IMR-90 (cell line): Measurements from ENCODE around the gene PITPNC1. TPM values are rescaled to one million over a fixed set of nuclear protein-coding genes. Genes with fewer than 3 reads are reported as not detected.
"Not testable (repeated sequence)": the region's sequence is repeated elsewhere in the genome, so short reads cannot be mapped to it uniquely, and the experiment has no call there.

Experiments used
- ATAC-seq: fragments of 200-7000 bp; cut with Tn5 transposase; 2 replicates; pipeline ENCODE4 v1.9.1; 2020; ENCODE audit warnings: low read depth, mild to moderate bottlenecking, moderate library complexity
- BruUV-seq: library from RNA; stranded (reverse); fragments of 400-500 nt; replicated peaks from 2 replicates; lab custom pipeline; 2021; lab: Mats Ljungman, UMichigan
- CTCF ChIA-PET: fragments of 300-600 bp; formaldehyde crosslinking; extraction: SDS; loops from one replicate; lab custom pipeline; 2021; ENCODE audit warnings: antibody characterized with exemption; lab: Yijun Ruan, JAX
- POLR2A ChIA-PET: fragments of 300-600 bp; sonication (Branson Sonifier 250); formaldehyde crosslinking; loops from one replicate; lab custom pipeline; 2022; ENCODE audit warnings: antibody characterized with exemption; ENCODE audit not compliant: unreplicated experiment; lab: Charles Lee
- DNase-seq: peaks from one replicate; pipeline ENCODE4 v3.0.0; 2013
- H2AFZ ChIP-seq: replicated peaks from 2 replicates; pipeline ENCODE3; 2013; ENCODE audit warnings: low read length, mild to moderate bottlenecking; ENCODE audit not compliant: poor library complexity
- H2AK5ac ChIP-seq: 2 replicates; pipeline ENCODE4 v1.6.1; 2013; ENCODE audit warnings: low read depth, low read length, inconsistent platforms
- H2AK9ac ChIP-seq: replicated peaks from 2 replicates; pipeline ENCODE3; 2013; ENCODE audit warnings: mild to moderate bottlenecking, low read depth, low read length, moderate library complexity; ENCODE audit not compliant: poor library complexity
- H2BK120ac ChIP-seq: 2 replicates; pipeline ENCODE4 v1.6.1; 2013; ENCODE audit warnings: low read depth, low read length, inconsistent platforms
- H2BK15ac ChIP-seq: 3 replicates; pipeline ENCODE4 v1.6.1; 2013; ENCODE audit warnings: low read depth, low read length, inconsistent platforms
- H2BK20ac ChIP-seq: 2 replicates; pipeline ENCODE4 v1.6.1; 2013; ENCODE audit warnings: low read depth, mild to moderate bottlenecking, inconsistent platforms, low read length, moderate library complexity
- H2BK5ac ChIP-seq: 2 replicates; pipeline ENCODE4 v1.6.1; 2013; ENCODE audit warnings: mild to moderate bottlenecking, low read depth, low read length, inconsistent platforms; ENCODE audit not compliant: poor library complexity, severe bottlenecking
- H3K14ac ChIP-seq: replicated peaks from 2 replicates; pipeline ENCODE4 v1.6.1; 2013; ENCODE audit warnings: low read depth, low read length, inconsistent platforms
- H3K18ac ChIP-seq: 2 replicates; pipeline ENCODE4 v1.6.1; 2013; ENCODE audit warnings: low read depth, low read length, control low read depth
- H3K23ac ChIP-seq: 2 replicates; pipeline ENCODE4 v1.6.1; 2013; ENCODE audit warnings: low read depth, low read length, inconsistent platforms
- H3K27ac ChIP-seq: 2 replicates; pipeline ENCODE4 v1.5.1; 2013; ENCODE audit warnings: mild to moderate bottlenecking, control low read depth, low read length; ENCODE audit not compliant: insufficient read depth
- H3K27me3 ChIP-seq: 2 replicates; pipeline ENCODE4 v1.6.1; 2013; ENCODE audit warnings: low read length; ENCODE audit not compliant: control insufficient read depth, insufficient read depth
- H3K36me3 ChIP-seq: 2 replicates; pipeline ENCODE4 v1.6.1; 2013; ENCODE audit warnings: low read length, mixed read lengths; ENCODE audit not compliant: control insufficient read depth, insufficient read depth
- H3K4ac ChIP-seq: 2 replicates; pipeline ENCODE4 v1.6.1; 2013; ENCODE audit warnings: low read depth, low read length, inconsistent platforms
- H3K4me1 ChIP-seq: 2 replicates; pipeline ENCODE4 v1.6.1; 2013; ENCODE audit warnings: low read length, mixed read lengths; ENCODE audit not compliant: control insufficient read depth, insufficient read depth
- H3K4me2 ChIP-seq: 2 replicates; pipeline ENCODE4 v1.6.1; 2013; ENCODE audit warnings: low read depth, mild to moderate bottlenecking, control low read depth, low read length, moderate library complexity
- H3K4me3 ChIP-seq: 2 replicates; pipeline ENCODE4 v1.5.1; 2013; ENCODE audit warnings: low read depth, mild to moderate bottlenecking, control low read depth, low read length, moderate library complexity; ENCODE audit not compliant: insufficient read depth
- H3K56ac ChIP-seq: 2 replicates; pipeline ENCODE4 v1.6.1; 2013; ENCODE audit warnings: low read length, inconsistent platforms; ENCODE audit not compliant: insufficient read depth; ENCODE audit errors: extremely low read depth
- H3K79me1 ChIP-seq, 2 experiments: 2 replicates each; pipeline ENCODE4 v1.6.1; 2013; ENCODE audit warnings: low read length in 2 of 2, inconsistent platforms in 1 of 2, low read depth in 1 of 2
- H3K9ac ChIP-seq: 2 replicates; pipeline ENCODE4 v1.6.1; 2013; ENCODE audit warnings: low read depth, low read length, control low read depth
- H3K9me1 ChIP-seq: 2 replicates; pipeline ENCODE4 v1.6.1; 2013; ENCODE audit warnings: low read length, inconsistent platforms; ENCODE audit not compliant: insufficient read depth
- H3K9me3 ChIP-seq: 2 replicates; pipeline ENCODE4 v1.6.1; 2013; ENCODE audit warnings: low read length; ENCODE audit not compliant: control insufficient read depth, insufficient read depth
- H4K20me1 ChIP-seq: 2 replicates; pipeline ENCODE4 v1.6.1; 2013; ENCODE audit warnings: low read length, inconsistent platforms; ENCODE audit not compliant: insufficient read depth
- H4K5ac ChIP-seq: 2 replicates; pipeline ENCODE4 v1.6.1; 2013; ENCODE audit warnings: mild to moderate bottlenecking, low read depth, low read length, control low read depth
- H4K8ac ChIP-seq, 2 experiments: 2 replicates each; pipeline ENCODE4 v1.6.1; 2013; ENCODE audit warnings: low read depth in 2 of 2, low read length in 2 of 2, control low read depth in 1 of 2, inconsistent platforms in 1 of 2
- H4K91ac ChIP-seq: 2 replicates; pipeline ENCODE4 v1.6.1; 2013; ENCODE audit warnings: low read depth, low read length, inconsistent platforms; ENCODE audit not compliant: insufficient read depth
- WGBS, 2 experiments: methylation state at CpG; one replicate each; pipeline versions ENCODE4 v1.1.5 to v1.1.7; 2013; ENCODE audit warnings: missing lambda C conversion rate in 2 of 2; ENCODE audit not compliant: insufficient read length in 1 of 2; ENCODE audit errors: extremely low coverage in 2 of 2; 5-methylcytosine and 5-hydroxymethylcytosine counted together
- dilution Hi-C: fragments of 300-500 bp; cut with HindIII; formaldehyde crosslinking; loops from one replicate; pipeline ENCODE4 v1.14.3; 2018; ENCODE audit warnings: low sequenced_read_pairs; ENCODE audit not compliant: unreplicated experiment
- in situ Hi-C: fragments of 300-500 bp; cut with MboI; formaldehyde crosslinking; loops from 3 replicates; pipeline ENCODE4 v1.14.3; 2019; ENCODE audit warnings: low sequenced_read_pairs, inconsistent platforms, mixed read lengths
- intact Hi-C: fragments of 100-400 bp; cut with micrococcal nuclease; formaldehyde crosslinking; loops from 2 replicates; pipeline ENCODE4 v1.10.0; 2022
- polyA plus RNA-seq, 3 experiments: library from polyadenylated mRNA; depleted of rRNA; stranded (reverse); fragments of >200 nt; gene quantifications; 2 replicates each; pipeline ENCODE4 v1.2.3, GENCODE V29; 2012; ENCODE audit warnings: low replicate concordance in 1 of 3
- total RNA-seq: library from RNA; depleted of rRNA; stranded (reverse); fragments of >200 nt; gene quantifications from 2 replicates; pipeline ENCODE4 v1.2.3, GENCODE V29; 2012

The PITPNC1 gene
- total and polyA plus RNA-seq, 2 of the 4 experiments (the other 2 are of a cell fraction), result 4.1 TPM

DNA sequence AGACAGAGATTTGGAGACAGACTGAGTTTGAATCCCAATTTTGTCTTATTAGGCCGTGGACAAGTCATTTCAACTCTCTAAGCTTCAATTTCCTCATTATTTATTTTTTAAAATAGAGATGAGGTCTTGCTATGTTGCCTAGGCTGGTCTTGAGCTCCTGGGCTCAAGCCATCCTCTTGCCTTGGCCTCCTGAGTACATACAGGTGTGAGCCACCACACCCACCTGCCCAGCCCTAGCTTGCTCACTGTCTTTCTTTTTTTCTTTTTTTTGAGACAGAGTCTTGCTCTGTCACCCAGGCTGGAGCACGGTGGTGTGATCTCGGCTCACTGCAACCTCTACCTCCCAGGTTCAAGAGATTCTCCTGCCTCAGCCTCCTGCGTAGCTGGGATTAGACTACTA is 45.2 kb downstream of the PITPNC1 start:
- dilution Hi-C loops, intact Hi-C loops: not testable (repeated sequence)

More for the DNA sequence above, 45.2 kb downstream of the PITPNC1 start:
- H3K4me3 ChIP-seq, H2BK5ac ChIP-seq, H3K27ac ChIP-seq, H3K36me3 ChIP-seq, H3K4me2 ChIP-seq, in situ Hi-C loops, H3K56ac ChIP-seq, H3K4me1 ChIP-seq, H3K9ac ChIP-seq, H2AK9ac ChIP-seq, CTCF ChIA-PET, H4K5ac ChIP-seq, H2AK5ac ChIP-seq, DNase-seq, H3K18ac ChIP-seq, H3K9me3 ChIP-seq, BruUV-seq, H2BK20ac ChIP-seq, POLR2A ChIA-PET, H3K27me3 ChIP-seq, H4K20me1 ChIP-seq, ATAC-seq, H2AFZ ChIP-seq, H4K91ac ChIP-seq: not testable (repeated sequence)
- H3K9me1 ChIP-seq, result peaks cover 18% of the 10 kb centered on the region
- H4K8ac ChIP-seq, result 0 out of 4 replicates have a peak overlapping the region, but pooled peaks of 1 of the 2 experiments have one; percentile 2
- H3K23ac ChIP-seq, result peak overlapping the region; percentile 56; the same call in 1 of the 2 replicates
- H3K14ac ChIP-seq, result peak overlapping the region; percentile 11; the same call in 1 of the 2 replicates
- peaks cover 9 to 35% of the 10 kb centered on the region in 2 experiments; a peak in 3 of 4 replicates for H3K79me1 ChIP-seq
- H2BK120ac ChIP-seq, result 0 out of 2 replicates have a peak overlapping the region, but pooled peaks have one; percentile 28
- H2BK15ac ChIP-seq, result peak overlapping the region; percentile 0; the same call in 1 of the 3 replicates
- no CpG with 5 or more reads among the region's 4 CpGs for WGBS, 2 experiments
- peak overlapping the region; percentile 16; the same call in 1 of the 2 replicates for H3K4ac ChIP-seq
